ENCODE data around the gene KCNN4.

DNA sequence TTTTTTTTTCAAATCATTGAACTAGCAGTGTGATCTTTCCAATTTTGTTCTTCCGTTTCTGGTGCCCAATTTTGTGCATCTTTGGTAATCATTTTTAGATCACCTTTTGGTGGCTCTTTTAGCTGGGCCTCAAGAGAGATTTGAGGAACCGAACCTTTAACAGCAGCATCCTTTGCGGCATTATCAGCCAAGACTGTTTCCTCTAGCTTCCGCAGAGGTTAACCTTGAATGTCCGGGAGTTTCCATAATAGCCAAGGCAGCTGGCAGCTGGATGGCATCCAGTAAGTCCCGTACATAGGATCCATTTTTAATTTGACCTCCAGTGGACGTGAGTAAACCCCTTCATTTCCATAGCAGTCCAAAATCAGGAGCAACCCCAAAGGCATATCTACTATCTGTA, 55.3 kb downstream of the KCNN4 start:
- TF ChIP-seq, protein P1, sequence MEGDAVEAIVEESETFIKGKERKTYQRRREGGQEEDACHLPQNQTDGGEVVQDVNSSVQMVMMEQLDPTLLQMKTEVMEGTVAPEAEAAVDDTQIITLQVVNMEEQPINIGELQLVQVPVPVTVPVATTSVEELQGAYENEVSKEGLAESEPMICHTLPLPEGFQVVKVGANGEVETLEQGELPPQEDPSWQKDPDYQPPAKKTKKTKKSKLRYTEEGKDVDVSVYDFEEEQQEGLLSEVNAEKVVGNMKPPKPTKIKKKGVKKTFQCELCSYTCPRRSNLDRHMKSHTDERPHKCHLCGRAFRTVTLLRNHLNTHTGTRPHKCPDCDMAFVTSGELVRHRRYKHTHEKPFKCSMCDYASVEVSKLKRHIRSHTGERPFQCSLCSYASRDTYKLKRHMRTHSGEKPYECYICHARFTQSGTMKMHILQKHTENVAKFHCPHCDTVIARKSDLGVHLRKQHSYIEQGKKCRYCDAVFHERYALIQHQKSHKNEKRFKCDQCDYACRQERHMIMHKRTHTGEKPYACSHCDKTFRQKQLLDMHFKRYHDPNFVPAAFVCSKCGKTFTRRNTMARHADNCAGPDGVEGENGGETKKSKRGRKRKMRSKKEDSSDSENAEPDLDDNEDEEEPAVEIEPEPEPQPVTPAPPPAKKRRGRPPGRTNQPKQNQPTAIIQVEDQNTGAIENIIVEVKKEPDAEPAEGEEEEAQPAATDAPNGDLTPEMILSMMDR (IDR thresholded peaks at IDR 0.05): no peak
- no peak for TF ChIP-seq EZH2 (IDR thresholded peaks at IDR 0.05)

Data from neural progenitor cell (in vitro differentiated cells).